Adrenal gland (tissue), 5 donors: ENCODE data around the gene NOL6.

ENCODE experiments used
- POLR2A ChIP-seq, 2 donors: fragments of 450-650 bp; IDR thresholded peaks; one replicate each; pipeline ENCODE4 v1.6.1; 2017; ENCODE audit warnings: antibody characterized with exemption in 2 of 2, mild to moderate bottlenecking in 2 of 2, moderate library complexity in 1 of 2
- TF ChIP-seq, protein P1 (sequence below), 6 experiments: fragments of 450-650 bp in 4 of 6; fragments of 200-600 bp in 2 of 6; sonication (generic) in 1 of 6; IDR thresholded peaks; 1 replicate in 5 of 6; 2 replicates in 1 of 6; pipeline versions ENCODE4 v1.5.1 to v1.8.0; 2016 to 2021; ENCODE audit warnings: antibody characterized with exemption in 6 of 6, mild to moderate bottlenecking in 2 of 6, moderate library complexity in 1 of 6
- donor health status: DM: no; HTN: no; CAD: no.

- TF ChIP-seq, protein P1, sequence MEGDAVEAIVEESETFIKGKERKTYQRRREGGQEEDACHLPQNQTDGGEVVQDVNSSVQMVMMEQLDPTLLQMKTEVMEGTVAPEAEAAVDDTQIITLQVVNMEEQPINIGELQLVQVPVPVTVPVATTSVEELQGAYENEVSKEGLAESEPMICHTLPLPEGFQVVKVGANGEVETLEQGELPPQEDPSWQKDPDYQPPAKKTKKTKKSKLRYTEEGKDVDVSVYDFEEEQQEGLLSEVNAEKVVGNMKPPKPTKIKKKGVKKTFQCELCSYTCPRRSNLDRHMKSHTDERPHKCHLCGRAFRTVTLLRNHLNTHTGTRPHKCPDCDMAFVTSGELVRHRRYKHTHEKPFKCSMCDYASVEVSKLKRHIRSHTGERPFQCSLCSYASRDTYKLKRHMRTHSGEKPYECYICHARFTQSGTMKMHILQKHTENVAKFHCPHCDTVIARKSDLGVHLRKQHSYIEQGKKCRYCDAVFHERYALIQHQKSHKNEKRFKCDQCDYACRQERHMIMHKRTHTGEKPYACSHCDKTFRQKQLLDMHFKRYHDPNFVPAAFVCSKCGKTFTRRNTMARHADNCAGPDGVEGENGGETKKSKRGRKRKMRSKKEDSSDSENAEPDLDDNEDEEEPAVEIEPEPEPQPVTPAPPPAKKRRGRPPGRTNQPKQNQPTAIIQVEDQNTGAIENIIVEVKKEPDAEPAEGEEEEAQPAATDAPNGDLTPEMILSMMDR (IDR thresholded peaks at IDR 0.05) = no peak
- no peak for TF ChIP-seq POLR2A (IDR thresholded peaks at IDR 0.05)
These were observed 28.1 kb downstream of the NOL6 start for GRCh38 chr9:33445389-33446239.
